HepG2 (cell line): ENCODE data around the gene C1RL. TPM values are rescaled to one million over a fixed set of nuclear protein-coding genes. Genes with fewer than 3 reads are reported as not detected.

Experiments
- ATAC-seq: fragments of 200-7000 bp; cut with Tn5 transposase; 3 replicates; pipeline ENCODE4 v1.9.1; 2020; ENCODE audit warnings: mild to moderate bottlenecking, moderate library complexity
- BruUV-seq: library from RNA; stranded (reverse); fragments of 400-500 nt; replicated peaks from 2 replicates; lab custom pipeline; 2021; lab: Mats Ljungman, UMichigan
- CTCF ChIA-PET: fragments of 300-600 bp; formaldehyde crosslinking; extraction: SDS; loops from one replicate; lab custom pipeline; 2021; ENCODE audit warnings: low total read pairs, inconsistent platforms, low intra/inter-chr PET ratio; lab: Yijun Ruan, JAX
- POLR2A ChIA-PET: fragments of 350-600 bp; sonication (Branson Sonifier 250); formaldehyde crosslinking; loops from one replicate; lab custom pipeline; 2020; ENCODE audit warnings: antibody characterized with exemption, inconsistent platforms; lab: Yijun Ruan, JAX
- DNase-seq: peaks from one replicate; pipeline ENCODE4 v3.0.0-alpha.2; 2015; ENCODE audit warnings: low spot score
- FAIRE-seq: peaks from 3 replicates; lab custom pipeline; 2011; peaks lifted over from hg19 to GRCh38; lab: Jason Lieb, UNC
- H2AFZ ChIP-seq: one replicate; pipeline ENCODE4 v1.6.1; 2011; ENCODE audit warnings: low read length, inconsistent platforms
- H3K27ac ChIP-seq: fragments of 300-600 bp; 3 replicates; pipeline ENCODE4 v1.8.0; 2011; ENCODE audit warnings: mixed run types, mild to moderate bottlenecking, mixed read lengths, low read length, inconsistent platforms; ENCODE audit not compliant: insufficient read depth; ENCODE audit errors: extremely low read length
- H3K27me3 ChIP-seq, 2 experiments: fragments of 200-600 bp in 1 of 2; 2 replicates in 1 of 2; 3 replicates in 1 of 2; pipeline versions ENCODE4 v1.6.0 to v1.8.0; 2011; ENCODE audit warnings: low read length in 2 of 2, mild to moderate bottlenecking in 2 of 2, moderate library complexity in 2 of 2, inconsistent platforms in 1 of 2; ENCODE audit not compliant: insufficient read depth in 2 of 2, control insufficient read depth in 1 of 2
- H3K36me3 ChIP-seq, 2 experiments: fragments of 200-600 bp in 1 of 2; replicated peaks in 1 of 2; 2 replicates in 1 of 2; 3 replicates in 1 of 2; pipeline versions ENCODE4 v1.5.1 to v1.8.0; 2011; ENCODE audit warnings: low read length in 2 of 2, inconsistent platforms in 1 of 2; ENCODE audit not compliant: insufficient read depth in 2 of 2, control insufficient read depth in 1 of 2
- H3K4me1 ChIP-seq: 2 replicates; pipeline ENCODE4 v1.5.1; 2012; ENCODE audit warnings: low read length, inconsistent platforms; ENCODE audit not compliant: insufficient read depth
- H3K4me2 ChIP-seq: 2 replicates; pipeline ENCODE4 v1.6.0; 2011; ENCODE audit warnings: low read depth, low read length, inconsistent platforms
- H3K4me3 ChIP-seq, 3 experiments: fragments of 200-600 bp in 1 of 3; sonication (generic), shearing (Covaris generic) in 1 of 3; replicated peaks in 1 of 3; 2 replicates each; pipeline ENCODE4 v1.5.1; 2011 to 2016; ENCODE audit warnings: low read length in 3 of 3, inconsistent platforms in 2 of 3, low read depth in 2 of 3, mild to moderate bottlenecking in 2 of 3, control low read depth in 1 of 3, mixed read lengths in 1 of 3; ENCODE audit not compliant: insufficient read depth in 1 of 3
- H3K79me2 ChIP-seq: one replicate; pipeline ENCODE4 v1.6.1; 2011; ENCODE audit warnings: low read length, inconsistent platforms; ENCODE audit not compliant: insufficient read depth
- H3K9ac ChIP-seq: 2 replicates; pipeline ENCODE4 v1.6.0; 2011; ENCODE audit warnings: mild to moderate bottlenecking, low read depth, low read length, inconsistent platforms; ENCODE audit not compliant: insufficient read depth
- H3K9me3 ChIP-seq: 2 replicates; pipeline ENCODE4 v1.5.1; 2012; ENCODE audit warnings: mild to moderate bottlenecking, low read length
- H4K20me1 ChIP-seq: 2 replicates; pipeline ENCODE4 v1.6.0; 2011; ENCODE audit warnings: inconsistent platforms, mild to moderate bottlenecking, low read length, moderate library complexity; ENCODE audit not compliant: insufficient read depth
- GMEB1 ChIP-seq: sonication (generic); formaldehyde crosslinking; IDR thresholded peaks from 2 replicates; pipeline ENCODE4 v1.5.1; 2020; ENCODE audit warnings: missing genetic modification reagents, mild to moderate bottlenecking, borderline replicate concordance
- SOX5 ChIP-seq: IDR thresholded peaks from 2 replicates; pipeline ENCODE4 v1.6.1; 2016; ENCODE audit warnings: borderline replicate concordance
- TBX2 ChIP-seq: sonication (generic); formaldehyde crosslinking; IDR thresholded peaks from 2 replicates; pipeline ENCODE4 v1.5.0; 2020; ENCODE audit warnings: missing genetic modification reagents, mild to moderate bottlenecking, borderline replicate concordance
- YY1 ChIP-seq: IDR thresholded peaks from 2 replicates; pipeline ENCODE4 v1.6.1; 2011; ENCODE audit warnings: low read length, low read depth, moderate library complexity, mild to moderate bottlenecking; ENCODE audit not compliant: insufficient read depth, insufficient replicate concordance
- ZBTB33 ChIP-seq: sonication (generic); formaldehyde crosslinking; IDR thresholded peaks from 2 replicates; pipeline ENCODE4 v1.4.0; 2020; ENCODE audit warnings: missing genetic modification reagents
- ZKSCAN1 ChIP-seq: fragments of 150-350 bp; IDR thresholded peaks from 2 replicates; pipeline ENCODE4 v1.6.1; 2014; ENCODE audit warnings: low read length
- ZNF362 ChIP-seq: sonication (generic); formaldehyde crosslinking; IDR thresholded peaks from 2 replicates; pipeline ENCODE4 v1.4.0; 2020; ENCODE audit warnings: missing genetic modification reagents, mild to moderate bottlenecking, borderline replicate concordance
- ZNF446 ChIP-seq: sonication (generic); formaldehyde crosslinking; IDR thresholded peaks from 2 replicates; pipeline ENCODE4 v1.5.0; 2020; ENCODE audit warnings: mild to moderate bottlenecking, missing genetic modification reagents
- ZNF800 ChIP-seq: sonication (generic); formaldehyde crosslinking; IDR thresholded peaks from 2 replicates; pipeline ENCODE4 v1.4.0; 2020; ENCODE audit warnings: missing genetic modification reagents
- WGBS: methylation state at CpG from one replicate; pipeline ENCODE4 v1.1.6; 2017; ENCODE audit warnings: low lambda C conversion rate; 5-methylcytosine and 5-hydroxymethylcytosine counted together
- in situ Hi-C: cut with HindIII; loops from 2 replicates; pipeline ENCODE4 v1.10.0; 2017; ENCODE audit warnings: low pct_unique_long_range_greater_than_20kb; ENCODE audit not compliant: extremely low pct_ligation_motif_present
- intact Hi-C: fragments of 100-400 bp; cut with micrococcal nuclease; formaldehyde crosslinking; loops from one replicate; pipeline ENCODE4 v1.10.0; 2022; ENCODE audit not compliant: unreplicated experiment
- polyA plus RNA-seq, 8 experiments: library from polyadenylated mRNA; depleted of rRNA in 3 of 8; stranded (reverse) in 7 of 8; unstranded in 1 of 8; fragments of >200 nt; fragmentation: Illumina TruSeq in 4 of 8; extraction: Trizol in 4 of 8; gene quantifications; 2 replicates each; pipeline versions ENCODE4 v1.2.1 to v1.2.3, GENCODE V29; 2011 to 2016; ENCODE audit warnings: low read depth in 4 of 8, missing spikeins in 1 of 8, mixed read lengths in 1 of 8; ENCODE audit not compliant: insufficient read depth in 1 of 8
- total RNA-seq, 5 experiments: library from RNA; depleted of rRNA; stranded (reverse); fragments of >200 nt; fragmentation: Illumina TruSeq; extraction: Trizol; gene quantifications; 2 replicates each; pipeline ENCODE4 v1.2.3, GENCODE V29; 2016; ENCODE audit warnings: low read depth in 1 of 5

Gene C1RL
- total and polyA plus RNA-seq, 2 of the 13 experiments (the other 11 are each of a cell fraction or from before 2014, with no cell fraction given): 28.9 to 53.1 TPM

- TF ChIP-seq ZBTB33 (CRISPR knock-in tag) (no peak), ZNF800 (CRISPR knock-in tag) (no peak), YY1 (no peak)
Measured at GRCh38 chr12:7075518-7075917, 33.5 kb downstream of the C1RL start (continued).

GRCh38 chr12:7073946-7074345, 35.1 kb downstream of the C1RL start:
- CTCF ChIA-PET: no interaction called here
- Histone ChIP-seq H2AFZ (no peak overlapping the region), H3K36me3 (no peaks in the 10 kb centered on the region), H3K9me3 (no peaks in the 10 kb centered on the region), H3K27me3 (no peaks in the 10 kb centered on the region), H3K4me1 (peaks cover 23% of the 10 kb centered on the region), H3K4me3 (no peak overlapping the region), H3K4me2 (no peak overlapping the region), H3K79me2 (no peaks in the 10 kb centered on the region), H4K20me1 (no peaks in the 10 kb centered on the region), H3K9ac (no peak overlapping the region), H3K27ac (no peak overlapping the region)
- intact Hi-C loops (no loop called here), in situ Hi-C loops (no loop called here)
- no peak for FAIRE-seq
- POLR2A ChIA-PET: interaction anchor here (0.7 to 1.7 kb wide), 2 partner anchors 12 to 14 kb away, joined by 3 to 5 read pairs; partner anchors contain the start of gene C1S
- no peak for DNase-seq
- no TSS peak for BruUV-seq
- 65% methylated on average over 1 of the region's 1 CpG for WGBS
- no peak for ATAC-seq
- TF ChIP-seq GMEB1 (CRISPR knock-in tag) (no peak), ZNF446 (CRISPR knock-in tag) (no peak), ZKSCAN1 (no peak), ZNF362 (CRISPR knock-in tag) (no peak), TBX2 (CRISPR knock-in tag) (no peak), SOX5 (CRISPR knock-in tag) (no peak)
